Tongue (tissue), 3 donors: ENCODE data around the gene JARID2. TPM values are rescaled to one million over a fixed set of nuclear protein-coding genes. Genes with fewer than 3 reads are reported as not detected.

Source experiments
- DNase-seq: peaks from one replicate; pipeline ENCODE4 v3.0.0-alpha.2; 2015
- small RNA-seq: library from RNA; depleted of rRNA; stranded (forward); fragments of <200 nt; gene quantifications from one replicate; pipeline ENCODE3, GENCODE V24; 2014; ENCODE audit warnings: low replicate concordance
- total RNA-seq: library from RNA; depleted of rRNA; stranded (reverse); fragments of >200 nt; gene quantifications from one replicate; pipeline ENCODE4 v1.2.3, GENCODE V29; 2014

JARID2 gene
- total RNA-seq, 1 donor from 2014 or later = 18.2 TPM

DNA sequence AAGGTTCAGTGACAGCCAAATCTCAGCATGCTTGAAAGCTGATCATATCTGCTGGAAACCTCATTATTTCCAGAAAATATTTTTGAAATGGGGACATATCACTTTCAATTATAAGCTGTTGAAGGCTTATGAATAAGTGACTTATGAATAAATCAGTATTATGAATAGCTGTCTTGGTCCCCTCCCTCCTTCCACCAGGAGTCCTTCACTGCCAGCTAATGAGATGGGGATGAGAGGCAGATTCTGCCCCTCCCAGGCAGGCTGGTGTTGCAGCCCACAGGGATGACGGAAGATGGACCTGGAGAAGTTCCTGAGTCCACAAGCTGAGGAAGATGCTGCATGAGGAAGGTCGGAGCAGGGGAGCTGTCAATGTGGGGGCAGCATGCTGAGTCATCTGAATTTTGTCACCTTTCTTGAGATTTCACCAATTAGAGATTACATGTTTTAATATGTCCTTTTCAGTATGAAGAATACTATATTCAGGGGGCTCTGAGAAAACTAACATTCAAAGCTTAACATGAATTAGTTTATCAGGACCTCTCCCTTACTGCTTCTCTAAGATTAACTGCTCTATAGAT is 304.8 kb downstream of the JARID2 start:
- no peak for DNase-seq

GRCh38 chr6:15551262-15551661 is 305.4 kb downstream of the JARID2 start:
- DNase-seq = no peak

DNA sequence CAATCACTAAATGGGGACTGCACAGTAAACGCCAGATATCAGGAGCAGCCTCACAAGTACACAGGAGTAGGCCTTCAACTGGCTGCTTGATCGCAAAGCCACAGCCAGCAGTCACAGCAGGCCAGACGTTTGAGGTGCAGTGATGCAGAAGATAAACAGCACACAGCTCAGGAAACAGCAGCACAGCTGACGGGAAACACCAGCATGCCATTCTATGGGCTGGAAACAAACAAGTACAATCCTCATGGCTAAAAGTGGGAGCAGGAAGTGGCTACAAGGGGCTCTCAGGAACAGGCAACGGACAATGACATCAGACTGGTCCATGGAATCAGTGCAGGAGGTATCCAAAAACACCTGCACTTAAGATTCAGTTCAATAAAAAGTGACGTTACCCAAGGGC is 305.9 kb downstream of the JARID2 start:
- DNase-seq = peak; percentile 40

DNA sequence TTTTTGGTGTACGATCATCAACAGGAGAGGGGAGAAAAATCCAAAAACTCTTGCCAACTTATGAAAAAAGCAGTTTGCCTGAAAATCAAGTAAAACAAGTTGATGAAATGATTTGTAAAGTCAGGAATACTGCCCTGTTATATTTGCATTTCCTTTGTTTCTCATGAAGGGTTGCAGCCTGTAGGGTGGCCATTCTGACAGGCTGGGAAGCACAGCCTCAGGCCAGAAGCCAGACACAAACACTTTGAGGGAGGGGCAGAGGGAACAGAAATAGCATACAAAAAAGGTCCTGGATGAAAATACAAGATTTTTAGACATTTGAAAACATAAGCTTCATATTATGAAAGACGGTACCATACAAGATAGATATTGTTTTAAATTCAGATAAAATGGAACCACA is 307.2 kb downstream of the JARID2 start:
- DNase-seq = no peak

DNA sequence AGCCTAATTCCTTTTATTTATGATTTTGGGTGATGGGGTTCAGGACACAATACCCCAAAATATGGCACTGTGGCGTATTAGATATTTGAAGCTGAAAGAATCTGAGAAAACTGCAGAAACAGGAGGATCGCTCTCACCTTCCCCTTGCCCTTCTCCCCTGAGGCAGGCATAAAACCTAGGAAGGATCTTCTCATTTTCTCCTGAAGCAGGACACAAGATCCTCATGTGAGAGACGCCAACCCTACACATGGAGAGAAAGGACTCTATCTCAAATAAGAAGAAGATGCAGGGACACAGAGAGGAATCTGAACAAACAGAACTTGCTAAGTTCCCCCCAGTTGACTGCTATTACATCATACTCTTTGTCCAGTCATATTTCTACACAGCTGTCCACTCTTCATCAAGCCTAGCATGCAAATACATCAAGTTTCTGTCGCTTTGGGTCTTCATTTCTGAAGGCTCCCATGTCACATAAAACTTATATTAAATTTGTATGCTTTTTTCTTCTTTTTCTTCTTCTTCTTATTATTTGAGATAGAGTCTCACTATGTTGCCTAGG is 307.9 kb downstream of the JARID2 start:
- no peak for DNase-seq

DNA sequence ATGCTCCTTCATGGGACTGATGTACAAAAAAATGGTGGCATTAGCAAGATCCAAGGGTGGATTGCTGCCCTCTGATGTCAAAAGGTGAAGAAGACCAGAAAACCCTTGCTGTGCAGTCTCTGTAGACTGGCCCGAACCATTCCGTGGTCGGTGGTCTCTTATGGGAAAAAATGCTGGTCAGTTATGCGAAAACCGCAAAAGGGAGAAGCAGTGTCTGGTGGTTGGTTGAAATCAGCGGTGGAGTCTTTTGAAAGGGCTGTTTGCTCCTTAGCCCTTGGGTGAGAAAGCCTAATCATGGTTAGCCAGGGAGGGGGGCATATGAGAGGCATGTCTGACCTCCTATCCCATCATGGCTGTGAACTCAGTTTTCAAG is 308.8 kb downstream of the JARID2 start:
- no peak for DNase-seq

- no peak for DNase-seq
Observed at GRCh38 chr6:15555101-15556038, 309.5 kb downstream of the JARID2 start.

DNA sequence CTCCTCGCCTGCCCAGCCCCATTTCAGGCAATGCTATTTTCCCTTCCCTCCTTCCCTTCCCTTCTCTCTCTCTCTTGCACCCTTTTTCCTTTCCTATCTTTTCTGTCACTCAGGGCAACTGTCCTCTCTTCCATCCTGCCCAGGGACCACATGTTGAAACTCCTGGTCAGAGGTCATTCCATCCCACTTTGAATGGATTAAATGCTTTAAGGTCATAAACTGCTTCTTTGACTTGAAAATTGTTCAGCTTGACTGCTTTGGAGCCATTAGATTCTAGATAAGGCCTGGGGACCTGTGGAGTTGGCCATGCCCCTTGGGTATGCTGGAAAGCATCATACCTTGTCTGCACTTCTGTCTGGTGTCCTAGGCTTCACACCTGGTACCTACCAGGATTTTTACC is 310.8 kb downstream of the JARID2 start:
- no peak for DNase-seq

DNA sequence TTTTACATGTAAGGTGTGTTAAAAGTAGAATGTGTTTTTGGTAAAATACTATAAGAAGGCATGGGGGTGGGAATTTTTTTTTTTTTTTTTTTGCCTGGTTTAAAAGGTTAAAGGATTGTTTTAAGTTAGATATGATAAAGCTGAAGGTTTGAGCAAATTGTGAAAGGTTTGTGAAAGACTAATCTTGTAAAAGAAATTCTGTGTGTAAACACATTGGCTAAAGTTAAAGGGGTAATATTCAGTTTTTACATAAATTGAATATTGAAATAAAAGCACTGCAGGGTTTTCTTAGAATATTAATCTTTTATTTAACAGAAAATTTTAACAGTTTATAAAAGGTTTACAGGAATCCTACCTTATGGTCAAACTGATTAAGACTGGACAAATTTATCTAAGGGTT is 311.3 kb downstream of the JARID2 start:
- DNase-seq = no peak

DNA sequence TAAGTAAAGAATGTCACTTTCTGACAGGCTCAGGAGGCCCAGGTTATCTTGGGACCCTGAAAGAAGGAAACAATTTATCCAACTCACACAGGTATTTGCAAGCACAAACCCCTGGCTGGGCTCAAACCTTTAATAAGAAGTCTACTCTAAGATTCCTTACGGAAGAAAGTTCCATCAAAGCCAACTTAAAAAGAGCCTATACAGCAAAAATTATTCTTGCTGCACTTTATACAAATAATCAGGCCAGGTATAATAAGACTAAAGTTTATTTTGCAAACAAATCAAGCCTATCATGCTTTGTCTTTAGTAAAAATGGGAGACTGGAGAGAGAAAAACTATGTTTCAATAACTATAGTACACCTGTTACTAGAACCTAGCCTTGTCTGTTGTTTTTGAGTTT is 314.8 kb downstream of the JARID2 start:
- no peak for DNase-seq

GRCh38 chr6:15561447-15562199 is 315.8 kb downstream of the JARID2 start:
- DNase-seq = no peak

GRCh38 chr6:15562977-15563376 is 317.1 kb downstream of the JARID2 start:
- no peak for DNase-seq

DNA sequence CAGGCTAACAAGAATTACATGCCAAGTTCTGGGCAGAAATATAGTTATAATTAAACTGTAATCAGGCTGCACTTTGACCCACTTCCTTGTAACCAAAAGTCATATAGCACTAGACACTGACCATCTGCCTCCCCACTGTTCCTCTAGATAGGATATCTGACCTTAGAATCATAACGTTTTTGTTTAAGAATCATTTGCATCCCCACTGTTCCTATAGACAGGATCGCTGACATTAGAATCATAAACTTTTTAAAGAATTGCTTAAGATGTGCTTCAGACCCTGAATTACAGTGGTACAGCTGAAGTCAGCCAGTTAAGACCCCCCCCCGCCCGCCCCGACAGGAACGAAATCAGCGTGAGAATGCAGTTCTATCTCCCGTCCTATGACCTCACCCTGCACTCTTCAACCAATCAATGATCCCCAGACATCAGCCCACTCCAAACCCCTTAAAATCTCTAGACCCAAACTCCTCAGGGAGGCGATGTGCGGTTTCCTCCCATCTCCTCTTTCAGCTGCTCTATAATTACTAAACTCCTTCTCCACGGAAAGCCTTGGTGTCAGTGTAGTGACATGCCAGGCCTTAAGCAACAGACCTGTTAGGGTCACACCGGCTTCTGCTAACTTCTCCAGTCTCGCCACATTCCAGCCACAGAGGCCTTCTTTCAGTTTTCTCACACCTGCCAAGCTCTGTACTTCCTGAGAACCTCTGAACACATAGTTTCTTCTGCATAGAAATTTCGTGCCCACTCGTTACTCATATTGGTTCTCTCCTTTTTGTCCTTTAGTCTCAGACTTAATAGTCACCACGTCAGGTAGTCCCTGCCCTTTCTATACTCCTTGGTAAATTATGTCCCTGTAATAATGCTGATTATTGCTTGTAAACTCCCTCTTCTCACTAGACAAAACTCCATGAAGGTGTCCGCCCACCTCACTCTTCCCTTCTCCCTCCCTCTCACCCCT is 323.4 kb downstream of the JARID2 start:
- peak; percentile 32 for DNase-seq

DNA sequence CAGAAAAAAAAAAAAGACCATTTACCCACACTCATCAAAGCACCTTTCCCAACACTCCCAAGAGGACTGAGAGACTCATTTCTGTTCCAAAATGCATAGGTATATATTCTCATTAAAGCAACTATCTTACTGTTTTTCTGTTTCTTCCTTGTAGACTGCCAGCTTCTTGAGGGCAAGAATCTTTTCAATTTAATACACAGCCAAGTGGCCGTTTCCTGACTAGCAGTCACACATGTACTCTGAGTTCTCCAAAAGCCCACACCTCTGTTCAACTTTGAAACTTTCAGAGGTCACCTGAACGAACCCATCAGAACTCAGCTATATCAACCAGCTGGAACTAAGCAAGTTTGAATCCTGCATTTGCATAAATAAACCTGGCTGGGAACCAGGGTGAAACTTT is 324.3 kb downstream of the JARID2 start:
- DNase-seq = no peak

Small RNA genes within 50 kb of the gene (small RNA-seq; reads per million reads assigned to genes)
- gene RF00001 (not detected), gene RNU6-522P (not detected), gene RNU6-645P (not detected)
